HG02938 (cell line): ENCODE data around the gene SPPL2A.
A peak's percentile ranks its signal among the peaks of the same experiment; 100 is the strongest.
"Not testable (repeated sequence)": the region's sequence is repeated elsewhere in the genome, so short reads cannot be mapped to it uniquely, and the experiment has no call there.

Experiments used
- ATAC-seq: cut with Tn5 transposase; IDR thresholded peaks from one replicate; pipeline ENCODE4 v1.9.1; 2021; ENCODE audit warnings: mild to moderate bottlenecking, moderate library complexity; ENCODE audit not compliant: unreplicated experiment

The SPPL2A gene

GRCh38 chr15:50765195-50765967, at the start of gene SPPL2A:
Gene SPPL2A, minus strand, starts transcription at chr15:50765706. Its CDS starts 173 bp downstream, at chr15:50765533.
- peak; percentile 80 for ATAC-seq

GRCh38 chr15:50814634-50815033, 49.1 kb upstream of the SPPL2A start:
- no peak for ATAC-seq

- no peak for ATAC-seq
Measured at GRCh38 chr15:50813865-50814264, 48.4 kb upstream of the SPPL2A start.

GRCh38 chr15:50813089-50813488, 47.6 kb upstream of the SPPL2A start:
- ATAC-seq: no peak

- ATAC-seq: not testable (repeated sequence)
Measured at GRCh38 chr15:50812181-50812506, 46.6 kb upstream of the SPPL2A start.

GRCh38 chr15:50811461-50812180, 46.1 kb upstream of the SPPL2A start:
- ATAC-seq: not testable (repeated sequence)

- no peak for ATAC-seq
Measured at GRCh38 chr15:50810128-50810527, 44.6 kb upstream of the SPPL2A start.

GRCh38 chr15:50808728-50809127, 43.2 kb upstream of the SPPL2A start:
- ATAC-seq: no peak

- no peak for ATAC-seq
Measured at GRCh38 chr15:50803479-50804180, 38.1 kb upstream of the SPPL2A start.

- ATAC-seq: no peak
Measured at GRCh38 chr15:50800715-50801114, 35.2 kb upstream of the SPPL2A start.

- ATAC-seq: no peak
Measured at GRCh38 chr15:50798684-50799083, 33.2 kb upstream of the SPPL2A start.

GRCh38 chr15:50797926-50798325, 32.4 kb upstream of the SPPL2A start:
- ATAC-seq: no peak

GRCh38 chr15:50791486-50791885, 26.0 kb upstream of the SPPL2A start:
- no peak for ATAC-seq

- ATAC-seq: no peak
Measured at GRCh38 chr15:50790778-50791453, 25.4 kb upstream of the SPPL2A start.

GRCh38 chr15:50786871-50787270, 21.4 kb upstream of the SPPL2A start:
- ATAC-seq: no peak

- no peak for ATAC-seq
Measured at GRCh38 chr15:50786438-50786837, 20.9 kb upstream of the SPPL2A start.

- no peak for ATAC-seq
Measured at GRCh38 chr15:50783895-50784294, 18.4 kb upstream of the SPPL2A start.

- no peak for ATAC-seq
Measured at GRCh38 chr15:50783411-50783810, 17.9 kb upstream of the SPPL2A start.

GRCh38 chr15:50778086-50778485, 12.6 kb upstream of the SPPL2A start:
- no peak for ATAC-seq

GRCh38 chr15:50777042-50777441, 11.5 kb upstream of the SPPL2A start:
- no peak for ATAC-seq

- no peak for ATAC-seq
Measured at GRCh38 chr15:50774450-50774849, 8.9 kb upstream of the SPPL2A start.
